A549 treated with Mapracorat at 1 μM for 4 hours (cell line): ENCODE measurements around the gene ALDOC. TPM values are rescaled to one million over a fixed set of nuclear protein-coding genes. Genes with fewer than 3 reads are reported as not detected.

Experiments
- total RNA-seq: library from RNA; stranded (reverse); fragments of 200-300 nt; extraction: Qiagen RNA extraction; gene quantifications from 5 replicates; pipeline ENCODE4 v1.2.3, GENCODE V29; 2022

The ALDOC gene
- total RNA-seq = 1.6 to 2.4 TPM (median 2.1 TPM) in 5 replicates

GRCh38 chr17:28576758-28577465 is at the start of gene ALDOC:
Gene ALDOC, minus strand, starts transcription at chr17:28576895. Its CDS starts 1,363 bp downstream, at chr17:28575532.

GRCh38 chr17:28613931-28614381 is 37.3 kb upstream of the ALDOC start, which contains the start of gene RSKR:
Gene RSKR, minus strand, starts transcription at chr17:28614185. Its CDS starts 24 bp downstream, at chr17:28614161.

DNA sequence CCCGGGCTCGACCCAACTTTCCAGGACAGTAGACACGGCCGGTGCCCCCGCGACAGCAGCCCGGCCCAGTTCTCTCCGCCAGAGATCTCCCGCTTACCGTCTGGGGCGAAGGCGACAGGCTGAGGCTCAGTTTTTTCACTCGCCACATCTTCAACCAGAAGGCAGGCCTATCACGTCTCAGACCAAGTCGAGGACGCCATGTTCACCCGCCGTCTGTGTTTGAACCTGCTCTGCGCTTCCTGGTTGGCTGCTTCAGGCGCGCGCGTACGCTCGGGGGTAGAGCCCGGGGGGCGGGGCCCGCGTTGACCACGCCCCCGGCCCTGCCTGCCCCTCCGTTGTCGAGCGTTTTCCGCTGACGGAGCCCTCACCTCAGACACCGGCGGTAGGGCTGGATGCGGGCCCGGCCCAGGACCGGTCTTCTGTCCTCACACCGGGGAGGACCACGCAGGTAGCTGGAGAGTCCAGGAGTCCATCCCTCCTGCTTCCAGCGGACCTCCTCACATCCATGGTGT is 22.2 kb upstream of the ALDOC start, which contains the start of gene SPAG5:
TSS of gene SPAG5 (minus strand) at position 227 of the 512 bp plus-strand sequence. CDS start at position 148, 79 bp downstream.

GRCh38 chr17:28571361-28572122 is 5.2 kb downstream of the ALDOC start, which contains the start of gene PIGS:
Gene PIGS, minus strand, starts transcription at chr17:28571524. Its CDS starts 28 bp downstream, at chr17:28571496.

GRCh38 chr17:28552176-28552999 is 24.3 kb downstream of the ALDOC start, which contains the start of gene UNC119:
Gene UNC119, minus strand, starts transcription at chr17:28552624. Its CDS starts 67 bp downstream, at chr17:28552557.

Other genes with a start within 250 kb of the ALDOC start
- gene IFT20, start 241.4 kb downstream of the ALDOC start, total RNA-seq = 51.7 to 57.4 TPM (median 53.9 TPM) in 5 replicates
- gene TNFAIP1, start 241.1 kb downstream of the ALDOC start, total RNA-seq = 43.5 to 54.2 TPM (median 49.7 TPM) in 5 replicates
- gene POLDIP2, start 219.4 kb downstream of the ALDOC start, total RNA-seq = 141 to 166 TPM (median 163 TPM) in 5 replicates
- gene SEBOX, start 211.7 kb downstream of the ALDOC start, total RNA-seq = not detected in 5 replicates
- gene VTN, start 206.6 kb downstream of the ALDOC start, total RNA-seq = 15.7 to 22.7 TPM (median 20.1 TPM) in 5 replicates
- gene SARM1, start 205.2 kb downstream of the ALDOC start, total RNA-seq = 5.1 to 7.1 TPM (median 5.6 TPM) in 5 replicates
- 14.1 to 22.0 TPM (median 19.5 TPM) in 5 replicates for gene SLC46A1, start 170.7 kb downstream of the ALDOC start, total RNA-seq
- gene SLC13A2, start 103.3 kb downstream of the ALDOC start, total RNA-seq = 0.12 to 0.19 TPM (median 0.17 TPM) in 4 of 5 replicates, not detected in the other
- gene FOXN1, start 70.5 kb downstream of the ALDOC start, total RNA-seq = 0.04 to 0.08 TPM (median 0.06 TPM) in 3 of 5 replicates, not detected in the others
- gene UNC119, start 24.3 kb downstream of the ALDOC start, total RNA-seq = 24.1 to 32.8 TPM (median 30.7 TPM) in 5 replicates
- 54.1 to 62.3 TPM (median 59.6 TPM) in 5 replicates for gene PIGS, start 5.4 kb downstream of the ALDOC start, total RNA-seq
- gene SPAG5, start 22.1 kb upstream of the ALDOC start, total RNA-seq = 73.4 to 82.5 TPM (median 76.4 TPM) in 5 replicates
- gene RSKR, start 37.3 kb upstream of the ALDOC start, total RNA-seq = 2.5 to 5.1 TPM (median 4.1 TPM) in 5 replicates
- gene BLTP2, start 68.3 kb upstream of the ALDOC start, total RNA-seq = 52.1 to 72.8 TPM (median 58.9 TPM) in 5 replicates
- 76.6 to 84.1 TPM (median 79.5 TPM) in 5 replicates for gene SDF2, start 85.0 kb upstream of the ALDOC start, total RNA-seq
- 63.2 to 74.0 TPM (median 72.8 TPM) in 5 replicates for gene SUPT6H, start 85.3 kb upstream of the ALDOC start, total RNA-seq
- gene PROCA1, start 135.0 kb upstream of the ALDOC start, total RNA-seq = 0.94 to 1.5 TPM (median 1.3 TPM) in 5 replicates
- 206 to 245 TPM (median 234 TPM) in 5 replicates for gene RAB34, start 141.0 kb upstream of the ALDOC start, total RNA-seq
- gene RPL23A, start 143.1 kb upstream of the ALDOC start, total RNA-seq = 2,043 to 2,209 TPM (median 2,092 TPM) in 5 replicates
- 34.3 to 51.2 TPM (median 45.0 TPM) in 5 replicates for gene TLCD1, start 149.3 kb upstream of the ALDOC start, total RNA-seq
- gene NEK8, start 151.9 kb upstream of the ALDOC start, total RNA-seq = 3.1 to 5.0 TPM (median 4.1 TPM) in 5 replicates
- gene TRAF4, start 167.1 kb upstream of the ALDOC start, total RNA-seq = 59.0 to 90.5 TPM (median 85.4 TPM) in 5 replicates